Astrocyte (in vitro differentiated cells and primary cell): ENCODE data around the gene ENTR1. TPM values are rescaled to one million over a fixed set of nuclear protein-coding genes. Genes with fewer than 3 reads are reported as not detected.

Experiments
- DNase-seq: peaks from one replicate; pipeline ENCODE4 v3.0.0-alpha.2; 2010; ENCODE audit warnings: low read depth
- FAIRE-seq: peaks from 2 replicates; lab custom pipeline; 2011; peaks lifted over from hg19 to GRCh38; lab: Jason Lieb, UNC
- H2AFZ ChIP-seq: 2 replicates; pipeline ENCODE4 v1.6.0; 2012; ENCODE audit warnings: low read depth, low read length, inconsistent platforms
- H3K27ac ChIP-seq: 2 replicates; pipeline ENCODE4 v1.5.1; 2011; ENCODE audit warnings: low read depth, low read length, inconsistent platforms
- H3K27me3 ChIP-seq: 2 replicates; pipeline ENCODE4 v1.6.0; 2011; ENCODE audit warnings: low read length, inconsistent platforms; ENCODE audit not compliant: insufficient read depth
- H3K36me3 ChIP-seq: 2 replicates; pipeline ENCODE4 v1.5.1; 2011; ENCODE audit warnings: low read length, inconsistent platforms; ENCODE audit not compliant: insufficient read depth
- H3K4me1 ChIP-seq: 2 replicates; pipeline ENCODE4 v1.5.1; 2011; ENCODE audit warnings: low read length, inconsistent platforms; ENCODE audit not compliant: insufficient read depth
- H3K4me2 ChIP-seq: 2 replicates; pipeline ENCODE4 v1.6.0; 2012; ENCODE audit warnings: low read length, inconsistent platforms
- H3K4me3 ChIP-seq: 2 replicates; pipeline ENCODE4 v1.5.1; 2011; ENCODE audit warnings: low read depth, mild to moderate bottlenecking, low read length, inconsistent platforms; ENCODE audit not compliant: insufficient read depth
- H3K79me2 ChIP-seq: 2 replicates; pipeline ENCODE4 v1.6.0; 2012; ENCODE audit warnings: mild to moderate bottlenecking, low read length, inconsistent platforms; ENCODE audit not compliant: insufficient read depth
- H3K9ac ChIP-seq: 2 replicates; pipeline ENCODE4 v1.6.0; 2012; ENCODE audit warnings: mild to moderate bottlenecking, low read length, inconsistent platforms
- H3K9me3 ChIP-seq: 2 replicates; pipeline ENCODE4 v1.5.1; 2012; ENCODE audit warnings: low read depth, mild to moderate bottlenecking, low read length, inconsistent platforms; ENCODE audit not compliant: insufficient read depth
- H4K20me1 ChIP-seq: 2 replicates; pipeline ENCODE4 v1.6.0; 2012; ENCODE audit warnings: low read length, inconsistent platforms; ENCODE audit not compliant: insufficient read depth
- H3K27ac Mint-ChIP-seq: one replicate; pipeline ENCODE4 v1.8.0; 2021; ENCODE audit warnings: mild to moderate bottlenecking, mixed read lengths; ENCODE audit not compliant: unreplicated experiment
- H3K27me3 Mint-ChIP-seq: one replicate; pipeline ENCODE4 v1.8.0; 2021; ENCODE audit warnings: low read depth, mixed read lengths; ENCODE audit not compliant: unreplicated experiment
- H3K36me3 Mint-ChIP-seq: one replicate; pipeline ENCODE4 v1.8.0; 2021; ENCODE audit warnings: low read depth, mixed read lengths; ENCODE audit not compliant: unreplicated experiment
- H3K4me1 Mint-ChIP-seq: one replicate; pipeline ENCODE4 v1.8.0; 2021; ENCODE audit warnings: low read depth, mixed read lengths; ENCODE audit not compliant: unreplicated experiment
- H3K4me3 Mint-ChIP-seq: one replicate; pipeline ENCODE4 v1.8.0; 2021; ENCODE audit warnings: mild to moderate bottlenecking, moderate library complexity, mixed read lengths; ENCODE audit not compliant: unreplicated experiment
- H3K9me3 Mint-ChIP-seq: one replicate; pipeline ENCODE4 v1.8.0; 2021; ENCODE audit warnings: mild to moderate bottlenecking, mixed read lengths; ENCODE audit not compliant: unreplicated experiment
- EZH2 ChIP-seq: IDR thresholded peaks from 2 replicates; pipeline ENCODE4 v1.6.1; 2012; ENCODE audit warnings: mild to moderate bottlenecking, low read length, inconsistent platforms; ENCODE audit not compliant: insufficient read depth
- total RNA-seq: library from RNA; stranded (reverse); gene quantifications from 2 replicates; pipeline ENCODE4 v1.2.1, GENCODE V29; 2021
- TF ChIP-seq, protein P1 (sequence below): IDR thresholded peaks from 2 replicates; pipeline ENCODE4 v1.5.1; 2011; ENCODE audit warnings: low read depth, mild to moderate bottlenecking, inconsistent platforms, low read length, moderate library complexity; ENCODE audit not compliant: insufficient read depth

ENTR1 gene
- total RNA-seq, 1 donor from 2014 or later = 71.7 TPM

DNA sequence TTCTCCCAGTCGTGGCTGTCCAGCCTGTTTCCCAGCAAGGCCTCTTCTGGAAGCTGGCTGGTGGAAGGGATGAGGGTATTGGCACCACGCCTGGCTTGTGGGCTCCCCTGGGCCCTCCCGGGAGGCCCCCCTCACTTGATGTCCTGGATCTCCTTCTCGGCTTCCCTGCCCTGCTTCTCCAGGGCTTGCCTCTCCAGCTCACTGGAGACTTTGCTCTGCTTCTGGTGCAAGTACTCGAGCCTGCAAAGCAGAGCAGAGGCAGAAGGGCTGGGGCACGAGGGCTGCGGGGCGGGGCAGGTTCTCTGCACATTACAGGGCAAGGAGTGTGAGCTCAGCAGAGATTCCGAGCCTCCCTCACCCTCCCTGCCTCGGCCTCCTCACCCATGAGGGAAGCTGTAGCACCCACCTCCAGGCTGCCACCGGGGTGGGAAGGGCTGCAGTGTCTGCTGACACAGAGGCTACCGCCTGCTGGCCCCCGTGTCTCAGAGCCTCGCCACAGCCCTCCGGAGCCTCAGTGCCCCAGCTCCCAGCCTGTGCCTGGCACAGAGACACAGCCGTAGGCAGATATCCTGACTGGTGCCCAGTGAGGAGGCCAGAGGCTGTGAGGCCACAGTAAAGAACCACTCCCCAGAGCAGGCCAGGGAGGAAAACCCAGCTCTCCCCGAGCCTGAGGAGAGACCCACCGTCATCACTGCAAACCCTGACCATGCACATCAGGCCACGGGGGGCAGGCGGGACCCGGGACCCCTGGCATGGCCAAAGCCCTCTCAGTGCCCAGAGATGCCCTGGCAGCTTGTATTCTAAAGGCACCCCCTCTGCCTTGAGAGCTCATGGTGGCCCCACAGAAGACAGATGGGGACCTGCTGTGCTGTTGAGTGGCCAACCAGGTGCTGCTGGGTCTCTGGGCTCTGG is 17.6 kb downstream of the ENTR1 start:
- no peak overlapping the region for H3K4me3 Mint-ChIP-seq
- Histone ChIP-seq H3K4me1 (no peaks in the 10 kb centered on the region), H2AFZ (no peak overlapping the region), H3K4me3 (no peak overlapping the region), H3K27ac (no peak overlapping the region), H3K9me3 (no peaks in the 10 kb centered on the region), H3K36me3 (peaks cover 32% of the 10 kb centered on the region), H3K27me3 (no peaks in the 10 kb centered on the region), H3K4me2 (no peak overlapping the region), H4K20me1 (peaks cover 44% of the 10 kb centered on the region), H3K9ac (no peak overlapping the region), H3K79me2 (peaks cover 18% of the 10 kb centered on the region)
- no peak for TF ChIP-seq EZH2
- TF ChIP-seq, protein P1, sequence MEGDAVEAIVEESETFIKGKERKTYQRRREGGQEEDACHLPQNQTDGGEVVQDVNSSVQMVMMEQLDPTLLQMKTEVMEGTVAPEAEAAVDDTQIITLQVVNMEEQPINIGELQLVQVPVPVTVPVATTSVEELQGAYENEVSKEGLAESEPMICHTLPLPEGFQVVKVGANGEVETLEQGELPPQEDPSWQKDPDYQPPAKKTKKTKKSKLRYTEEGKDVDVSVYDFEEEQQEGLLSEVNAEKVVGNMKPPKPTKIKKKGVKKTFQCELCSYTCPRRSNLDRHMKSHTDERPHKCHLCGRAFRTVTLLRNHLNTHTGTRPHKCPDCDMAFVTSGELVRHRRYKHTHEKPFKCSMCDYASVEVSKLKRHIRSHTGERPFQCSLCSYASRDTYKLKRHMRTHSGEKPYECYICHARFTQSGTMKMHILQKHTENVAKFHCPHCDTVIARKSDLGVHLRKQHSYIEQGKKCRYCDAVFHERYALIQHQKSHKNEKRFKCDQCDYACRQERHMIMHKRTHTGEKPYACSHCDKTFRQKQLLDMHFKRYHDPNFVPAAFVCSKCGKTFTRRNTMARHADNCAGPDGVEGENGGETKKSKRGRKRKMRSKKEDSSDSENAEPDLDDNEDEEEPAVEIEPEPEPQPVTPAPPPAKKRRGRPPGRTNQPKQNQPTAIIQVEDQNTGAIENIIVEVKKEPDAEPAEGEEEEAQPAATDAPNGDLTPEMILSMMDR = no peak
- peaks cover 27% of the 10 kb centered on the region for H3K36me3 Mint-ChIP-seq
- FAIRE-seq (no peak), DNase-seq (no peak)
- H3K27me3 Mint-ChIP-seq = no peaks in the 10 kb centered on the region
- H3K27ac Mint-ChIP-seq = no peak overlapping the region
- H3K9me3 Mint-ChIP-seq = no peaks in the 10 kb centered on the region
- no peaks in the 10 kb centered on the region for H3K4me1 Mint-ChIP-seq

DNA sequence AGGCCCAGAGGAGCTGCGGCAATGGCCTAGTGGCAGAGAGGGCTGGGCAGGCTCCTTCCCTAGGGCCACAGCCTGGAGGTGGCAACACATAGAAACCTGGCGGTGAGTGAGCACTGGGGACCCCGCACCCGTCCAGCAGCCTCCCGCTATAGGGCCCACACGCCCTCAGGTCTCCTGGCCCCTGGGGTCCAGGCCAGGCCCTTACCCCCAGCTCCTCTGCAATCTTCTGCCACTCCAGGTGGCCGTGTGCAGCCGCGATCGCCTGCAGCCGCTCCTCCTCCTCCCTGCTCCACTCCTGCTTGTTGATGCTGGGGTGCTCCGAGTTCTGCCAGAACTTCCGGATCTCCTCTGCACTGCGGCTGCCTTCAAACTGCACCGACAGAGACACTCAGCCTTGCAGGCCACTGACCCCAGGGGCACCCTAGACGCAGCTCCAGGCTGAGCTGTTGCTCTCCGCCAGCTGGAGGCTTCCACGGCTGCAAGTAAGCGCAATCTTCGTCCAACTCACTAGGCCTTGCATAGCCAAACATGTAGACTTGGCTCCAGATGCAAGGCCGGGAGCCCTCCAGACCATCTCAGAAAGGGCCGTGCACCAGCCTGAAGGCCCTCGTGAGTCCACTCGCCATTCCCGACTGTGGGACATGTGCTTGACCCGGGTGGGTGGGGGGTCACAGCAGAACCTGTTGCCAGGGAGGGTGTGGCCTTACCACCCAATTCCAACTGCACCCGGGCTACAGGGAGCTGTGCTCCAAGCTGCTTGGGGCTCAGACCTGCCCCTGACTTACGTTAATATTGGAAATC is 18.5 kb downstream of the ENTR1 start:
- H3K27me3 ChIP-seq = no peaks in the 10 kb centered on the region
- no peaks in the 10 kb centered on the region for H3K9me3 ChIP-seq
- Mint-ChIP-seq H3K4me3 (no peak overlapping the region), H3K9me3 (no peaks in the 10 kb centered on the region), H3K36me3 (peaks cover 25% of the 10 kb centered on the region), H3K27me3 (no peaks in the 10 kb centered on the region), H3K27ac (peak overlapping the region; percentile 63), H3K4me1 (no peaks in the 10 kb centered on the region)
- H3K4me1 ChIP-seq = no peaks in the 10 kb centered on the region
- H3K36me3 ChIP-seq = peaks cover 34% of the 10 kb centered on the region
- H4K20me1 ChIP-seq = peaks cover 41% of the 10 kb centered on the region
- TF ChIP-seq, protein P1 = no peak
- no peak for TF ChIP-seq EZH2
- no peak overlapping the region for H3K4me2 ChIP-seq
- no peak overlapping the region for H3K27ac ChIP-seq
- no peak for FAIRE-seq
- no peak overlapping the region for H2AFZ ChIP-seq
- no peak overlapping the region for H3K4me3 ChIP-seq
- no peak for DNase-seq
- no peak overlapping the region for H3K9ac ChIP-seq
- H3K79me2 ChIP-seq = peaks cover 12% of the 10 kb centered on the region
